Measurements from ENCODE around the gene NUDT3. TPM values are rescaled to one million over a fixed set of nuclear protein-coding genes. Genes with fewer than 3 reads are reported as not detected.
A peak's percentile ranks its signal among the peaks of the same experiment; 100 is the strongest.
"Not testable (repeated sequence)": the region's sequence is repeated elsewhere in the genome, so short reads cannot be mapped to it uniquely, and the experiment has no call there.

NUDT3 gene
- total RNA-seq, 1 donor, result 24.4 TPM

DNA sequence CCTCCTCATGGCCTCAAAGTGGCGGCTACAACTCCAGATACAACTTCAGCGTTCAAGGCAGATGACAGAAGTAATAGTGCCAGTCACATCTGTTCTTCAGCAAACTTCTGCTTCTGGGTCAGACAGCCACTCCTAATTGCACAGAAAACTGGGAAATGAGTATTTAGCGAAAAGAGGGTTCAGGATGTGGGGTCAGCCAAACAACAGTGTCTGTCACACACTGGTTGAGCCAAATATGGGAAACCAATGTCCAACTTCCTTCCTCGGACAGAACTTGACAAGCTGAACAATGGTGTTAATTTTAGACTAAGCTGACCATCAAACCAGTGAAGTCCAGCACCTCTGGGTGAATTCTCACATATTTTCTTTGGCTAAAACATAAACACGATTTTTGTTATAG is 22.1 kb downstream of the NUDT3 start:
- DNase-seq (ENCODE audit: low read depth), result no peak
- H3K4me3 ChIP-seq (ENCODE audit: low read depth, low read length), result no peak overlapping the region
- TF ChIP-seq, protein P1, sequence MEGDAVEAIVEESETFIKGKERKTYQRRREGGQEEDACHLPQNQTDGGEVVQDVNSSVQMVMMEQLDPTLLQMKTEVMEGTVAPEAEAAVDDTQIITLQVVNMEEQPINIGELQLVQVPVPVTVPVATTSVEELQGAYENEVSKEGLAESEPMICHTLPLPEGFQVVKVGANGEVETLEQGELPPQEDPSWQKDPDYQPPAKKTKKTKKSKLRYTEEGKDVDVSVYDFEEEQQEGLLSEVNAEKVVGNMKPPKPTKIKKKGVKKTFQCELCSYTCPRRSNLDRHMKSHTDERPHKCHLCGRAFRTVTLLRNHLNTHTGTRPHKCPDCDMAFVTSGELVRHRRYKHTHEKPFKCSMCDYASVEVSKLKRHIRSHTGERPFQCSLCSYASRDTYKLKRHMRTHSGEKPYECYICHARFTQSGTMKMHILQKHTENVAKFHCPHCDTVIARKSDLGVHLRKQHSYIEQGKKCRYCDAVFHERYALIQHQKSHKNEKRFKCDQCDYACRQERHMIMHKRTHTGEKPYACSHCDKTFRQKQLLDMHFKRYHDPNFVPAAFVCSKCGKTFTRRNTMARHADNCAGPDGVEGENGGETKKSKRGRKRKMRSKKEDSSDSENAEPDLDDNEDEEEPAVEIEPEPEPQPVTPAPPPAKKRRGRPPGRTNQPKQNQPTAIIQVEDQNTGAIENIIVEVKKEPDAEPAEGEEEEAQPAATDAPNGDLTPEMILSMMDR (IDR thresholded peaks at IDR 0.05; ENCODE audit: insufficient read depth, low read length), result no peak

DNA sequence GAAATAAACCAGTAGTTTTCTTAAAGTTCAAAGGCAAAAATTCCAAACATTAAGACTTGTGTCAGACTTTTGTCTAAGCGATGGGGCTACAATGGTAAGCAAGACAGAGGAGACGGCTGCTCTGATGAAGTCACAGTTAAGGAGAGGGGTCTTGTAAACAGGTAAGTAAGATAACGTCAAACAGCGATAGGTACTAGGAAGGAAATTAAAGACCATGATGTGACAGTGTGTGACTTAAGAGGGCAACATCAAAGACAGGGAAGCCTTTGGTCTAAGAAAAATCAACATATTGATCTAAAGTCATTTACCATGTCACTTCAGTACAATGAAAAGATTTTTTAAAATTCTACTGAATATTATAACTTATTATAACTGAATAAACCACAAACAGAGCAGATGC is 23.1 kb downstream of the NUDT3 start:
- no peak for DNase-seq (ENCODE audit: low read depth)
- H3K4me3 ChIP-seq (ENCODE audit: low read depth, low read length), result no peak overlapping the region
- TF ChIP-seq, protein P1 (IDR thresholded peaks at IDR 0.05; ENCODE audit: insufficient read depth, low read length), result no peak

DNA sequence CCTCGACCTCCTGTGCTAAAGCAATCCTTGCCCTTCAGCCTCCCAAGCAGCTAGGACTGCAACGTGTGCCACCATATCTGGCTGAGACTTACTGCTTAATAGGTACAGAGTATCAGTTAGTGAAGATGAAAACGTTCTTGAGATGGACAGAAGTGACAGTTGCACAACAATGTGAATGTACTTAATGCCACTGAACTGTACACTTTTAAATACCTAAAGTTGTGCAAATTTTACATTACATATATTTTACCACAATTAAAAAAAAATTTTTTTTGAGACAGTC is 25.9 kb downstream of the NUDT3 start:
- TF ChIP-seq, protein P1 (IDR thresholded peaks at IDR 0.05; ENCODE audit: insufficient read depth, low read length), result no peak
- DNase-seq (ENCODE audit: low read depth), result no peak
- no peak overlapping the region for H3K4me3 ChIP-seq (ENCODE audit: low read depth, low read length)

DNA sequence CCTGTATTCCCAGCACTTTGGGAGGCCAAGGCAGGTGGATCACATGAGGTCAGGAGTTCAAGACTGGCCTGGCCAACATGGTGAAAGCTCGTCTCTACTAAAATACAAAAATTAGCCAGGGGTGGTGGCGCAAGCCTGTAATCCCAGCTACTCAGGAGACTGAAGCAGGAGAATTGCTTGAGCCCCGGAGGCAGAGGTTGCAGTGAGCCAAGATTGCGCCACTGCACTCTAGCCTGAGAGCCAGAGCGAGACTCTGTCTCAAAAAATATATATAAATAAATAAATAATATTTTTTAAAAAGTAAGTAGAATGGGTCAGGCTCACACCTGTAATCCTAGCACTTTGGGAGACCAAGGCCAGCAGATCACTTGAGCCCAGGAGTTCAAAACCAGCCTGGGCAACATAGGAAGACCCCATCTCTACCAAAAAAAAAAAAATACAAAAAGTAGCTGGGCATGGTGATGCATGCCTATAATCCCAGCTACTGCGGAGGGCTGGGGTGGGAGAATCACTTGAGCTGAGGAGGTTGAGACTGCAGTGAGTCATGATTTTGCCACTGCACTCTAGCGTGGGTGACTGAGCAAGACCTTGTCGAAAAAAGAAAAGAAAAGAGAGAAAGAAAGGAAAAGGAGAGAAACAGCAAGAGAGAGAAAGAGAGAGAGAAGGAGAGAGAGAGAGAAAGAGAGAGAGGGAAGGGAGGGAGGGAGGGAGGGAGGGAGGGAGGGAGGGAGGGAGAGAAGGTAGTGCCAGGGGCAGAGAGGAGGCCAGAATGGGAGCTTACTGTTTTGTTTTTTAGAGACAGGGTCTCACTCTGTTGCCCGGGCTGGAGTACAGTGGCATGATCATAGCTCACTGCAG is 26.5 kb downstream of the NUDT3 start:
- H3K4me3 ChIP-seq (ENCODE audit: low read depth, low read length), result not testable (repeated sequence)
- peak; percentile 34 for DNase-seq (ENCODE audit: low read depth)

DNA sequence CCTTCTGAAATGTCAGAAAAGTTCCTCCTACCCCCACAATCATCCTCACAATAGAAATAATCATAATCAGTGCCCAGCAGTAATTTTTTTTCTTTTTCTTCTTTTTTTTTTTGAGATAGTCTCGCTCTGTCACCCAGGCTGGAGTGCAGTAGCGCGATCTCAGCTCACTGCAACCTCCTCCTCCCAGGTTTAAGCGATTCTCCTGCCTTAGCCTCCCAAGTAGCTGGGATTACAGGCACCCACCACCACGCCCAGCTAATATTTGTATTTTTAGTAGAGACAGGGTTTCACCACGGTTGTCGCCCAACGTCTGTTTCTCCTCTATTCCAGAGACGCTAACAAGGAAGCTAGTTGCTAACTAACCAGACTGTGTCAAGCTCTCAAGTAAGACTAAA is 28.8 kb downstream of the NUDT3 start:
- not testable (repeated sequence) for H3K4me3 ChIP-seq (ENCODE audit: low read depth, low read length); DNase-seq (ENCODE audit: low read depth)

DNA sequence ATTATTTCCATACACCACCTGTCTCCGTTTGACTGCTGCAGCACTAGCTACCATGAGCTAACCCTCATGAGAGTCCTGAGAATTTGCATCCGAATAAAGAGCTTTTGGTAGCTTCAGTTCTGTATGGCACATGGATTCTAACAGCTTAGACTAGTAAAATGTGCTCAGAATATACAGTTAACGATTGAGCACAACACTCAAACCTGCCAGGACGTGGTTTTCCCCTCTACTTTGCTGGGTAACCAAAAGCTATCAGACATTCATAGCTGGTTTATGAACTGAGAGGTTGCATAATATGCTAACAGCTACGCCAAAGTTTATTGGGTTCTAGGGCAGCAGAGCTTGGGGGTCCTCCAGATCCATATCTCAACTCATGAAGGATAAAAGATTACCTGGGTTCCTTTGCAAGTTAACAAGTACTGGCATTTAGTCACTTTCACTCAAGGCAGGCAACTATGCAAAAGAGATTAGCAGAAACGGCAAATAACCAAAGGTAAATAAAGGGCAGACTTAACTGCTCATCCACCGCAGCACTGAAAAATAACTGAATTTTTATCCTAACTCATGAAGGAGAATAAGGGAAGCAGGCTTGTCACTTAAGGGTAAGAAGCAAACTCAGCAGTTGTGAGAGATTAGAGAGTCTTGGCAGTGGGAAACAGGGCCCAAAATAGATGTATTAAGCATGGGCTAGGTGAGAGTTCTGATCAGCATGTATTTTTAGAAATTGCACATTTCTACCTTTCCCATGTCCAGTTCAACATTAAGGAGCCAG is 29.4 kb downstream of the NUDT3 start:
- TF ChIP-seq, protein P1 (IDR thresholded peaks at IDR 0.05; ENCODE audit: insufficient read depth, low read length), result no peak
- no peak for DNase-seq (ENCODE audit: low read depth)
- no peak overlapping the region for H3K4me3 ChIP-seq (ENCODE audit: low read depth, low read length)

DNA sequence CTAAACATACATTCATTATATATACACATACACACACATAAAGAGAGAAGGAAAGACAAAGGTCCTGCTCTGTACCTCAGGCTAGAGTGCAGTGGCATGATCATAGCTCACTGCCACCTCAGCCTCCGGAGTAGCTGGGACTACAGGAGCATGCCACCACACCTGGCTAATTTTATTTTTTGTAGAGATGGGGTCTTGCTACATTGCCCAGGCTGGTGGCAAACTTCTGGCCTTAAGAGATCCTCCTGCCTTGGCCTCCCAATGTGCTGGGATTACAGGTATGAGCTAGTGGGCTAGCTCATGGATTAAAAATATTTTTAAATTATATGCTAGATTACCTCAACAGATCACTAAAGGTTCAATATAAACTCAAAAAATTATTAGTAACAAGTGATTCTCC is 30.3 kb downstream of the NUDT3 start:
- no peak for DNase-seq (ENCODE audit: low read depth)
- TF ChIP-seq, protein P1 (IDR thresholded peaks at IDR 0.05; ENCODE audit: insufficient read depth, low read length), result no peak

More for the DNA sequence above, 30.3 kb downstream of the NUDT3 start:
- H3K4me3 ChIP-seq (ENCODE audit: low read depth, low read length), result no peak overlapping the region
